Left lung (tissue), 10 donors: Measurements from ENCODE around the gene AACS. TPM values are rescaled to one million over a fixed set of nuclear protein-coding genes. Genes with fewer than 3 reads are reported as not detected.

Source experiments
- ATAC-seq: fragments of 200-7000 bp; cut with Tn5 transposase; one replicate; pipeline ENCODE4 v1.9.1; 2020; ENCODE audit warnings: moderate library complexity
- DNase-seq, 4 donors: peaks; one replicate each; pipeline ENCODE4 v3.0.0-alpha.2; 2013 to 2020
- H3K27ac ChIP-seq, 2 donors: fragments of 200-600 bp; sonication (generic) in 1 of 2; one replicate each; pipeline versions ENCODE4 v1.5.0 to v1.8.0; 2020 to 2021
- H3K27me3 ChIP-seq, 2 donors: fragments of 200-600 bp; sonication (generic) in 1 of 2; one replicate each; pipeline versions ENCODE4 v1.5.0 to v1.8.0; 2020 to 2021
- H3K36me3 ChIP-seq, 2 donors: fragments of 200-600 bp; sonication (generic) in 1 of 2; one replicate each; pipeline versions ENCODE4 v1.5.0 to v1.8.0; 2020 to 2021
- H3K4me1 ChIP-seq, 2 donors: fragments of 200-600 bp; one replicate each; pipeline ENCODE4 v1.8.0; 2021
- H3K4me3 ChIP-seq, 2 donors: fragments of 200-600 bp; sonication (generic) in 1 of 2; one replicate each; pipeline versions ENCODE4 v1.5.0 to v1.8.0; 2020 to 2021; ENCODE audit warnings: mild to moderate bottlenecking in 1 of 2
- H3K9me3 ChIP-seq, 2 donors: fragments of 200-600 bp; sonication (generic) in 1 of 2; one replicate each; pipeline versions ENCODE4 v1.5.0 to v1.8.0; 2020 to 2021
- intact Hi-C, 2 donors: fragments of 100-400 bp; cut with DNase I; formaldehyde crosslinking; loops; one replicate each; pipeline versions ENCODE4 v1.11.2 to v1.14.2; 2022
- polyA plus RNA-seq, 6 donors: library from polyadenylated mRNA; unstranded; fragments of 120-200 nt; gene quantifications; one replicate each; pipeline ENCODE4 v1.2.1, GENCODE V29; 2013; ENCODE audit not compliant: insufficient read length in 6 of 6
- total RNA-seq, 2 donors: library from RNA; stranded (reverse); fragmentation: NEBNext Ultra II Directional; extraction: Animal tissue kit (Norgen Biotek cat#: 25700); gene quantifications; one replicate each; pipeline ENCODE4 v1.2.1, GENCODE V29; 2021
- TF ChIP-seq, protein P1 (sequence below), 2 donors: fragments of 200-600 bp; sonication (generic) in 1 of 2; IDR thresholded peaks; one replicate each; pipeline versions ENCODE4 v1.5.0 to v1.8.0; 2021; ENCODE audit warnings: antibody characterized with exemption in 2 of 2
- donor health status: DM: no; HTN: yes; CAD: no.
- donor health status: DM: no; HTN: no; CAD: no.

Gene AACS
- total and polyA plus RNA-seq, 8 donors, result 23.7 to 36.9 (median 27.2) TPM

DNA sequence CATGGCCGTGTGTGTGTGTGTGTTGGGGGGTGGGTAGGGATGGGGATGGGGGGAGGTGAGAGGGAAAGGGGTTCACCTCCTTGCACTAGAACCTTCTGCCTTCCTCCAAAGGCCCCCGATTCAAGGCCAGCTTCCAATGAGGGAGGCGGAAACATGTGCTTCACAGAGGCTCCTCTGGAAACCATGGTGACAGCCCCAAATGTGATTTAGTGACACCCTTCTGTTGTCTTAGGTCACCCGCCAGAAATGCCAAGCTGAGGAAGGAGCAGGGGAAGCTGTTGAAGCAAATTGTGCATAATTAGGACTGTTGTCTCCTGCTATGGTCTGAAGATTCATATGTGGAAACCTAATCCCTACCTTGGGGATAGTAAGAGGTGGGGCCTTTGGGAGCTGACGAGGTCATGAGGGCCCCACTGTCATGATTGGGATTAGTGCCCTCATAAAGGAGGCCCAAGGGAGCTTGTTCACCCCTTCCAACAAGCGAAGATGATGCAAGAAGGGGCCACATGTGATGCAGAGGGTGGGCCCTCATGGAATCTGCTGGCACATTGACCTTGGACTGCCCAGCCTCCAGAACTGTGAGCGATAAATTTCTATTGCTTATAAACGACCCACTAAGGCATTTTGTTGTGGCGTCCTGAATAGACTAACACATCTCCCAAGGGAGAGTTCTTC is 95.2 kb downstream of the AACS start:
- intact Hi-C loops, result no loop called here
- Histone ChIP-seq H3K9me3 (no peaks in the 10 kb centered on the region), H3K4me1 (no peaks in the 10 kb centered on the region), H3K27me3 (no peaks in the 10 kb centered on the region), H3K27ac (no peak overlapping the region), H3K36me3 (no peaks in the 10 kb centered on the region), H3K4me3 (no peak overlapping the region)
- ATAC-seq (no peak), DNase-seq (no peak)
- TF ChIP-seq, protein P1, sequence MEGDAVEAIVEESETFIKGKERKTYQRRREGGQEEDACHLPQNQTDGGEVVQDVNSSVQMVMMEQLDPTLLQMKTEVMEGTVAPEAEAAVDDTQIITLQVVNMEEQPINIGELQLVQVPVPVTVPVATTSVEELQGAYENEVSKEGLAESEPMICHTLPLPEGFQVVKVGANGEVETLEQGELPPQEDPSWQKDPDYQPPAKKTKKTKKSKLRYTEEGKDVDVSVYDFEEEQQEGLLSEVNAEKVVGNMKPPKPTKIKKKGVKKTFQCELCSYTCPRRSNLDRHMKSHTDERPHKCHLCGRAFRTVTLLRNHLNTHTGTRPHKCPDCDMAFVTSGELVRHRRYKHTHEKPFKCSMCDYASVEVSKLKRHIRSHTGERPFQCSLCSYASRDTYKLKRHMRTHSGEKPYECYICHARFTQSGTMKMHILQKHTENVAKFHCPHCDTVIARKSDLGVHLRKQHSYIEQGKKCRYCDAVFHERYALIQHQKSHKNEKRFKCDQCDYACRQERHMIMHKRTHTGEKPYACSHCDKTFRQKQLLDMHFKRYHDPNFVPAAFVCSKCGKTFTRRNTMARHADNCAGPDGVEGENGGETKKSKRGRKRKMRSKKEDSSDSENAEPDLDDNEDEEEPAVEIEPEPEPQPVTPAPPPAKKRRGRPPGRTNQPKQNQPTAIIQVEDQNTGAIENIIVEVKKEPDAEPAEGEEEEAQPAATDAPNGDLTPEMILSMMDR (IDR thresholded peaks at IDR 0.05), result no peak

DNA sequence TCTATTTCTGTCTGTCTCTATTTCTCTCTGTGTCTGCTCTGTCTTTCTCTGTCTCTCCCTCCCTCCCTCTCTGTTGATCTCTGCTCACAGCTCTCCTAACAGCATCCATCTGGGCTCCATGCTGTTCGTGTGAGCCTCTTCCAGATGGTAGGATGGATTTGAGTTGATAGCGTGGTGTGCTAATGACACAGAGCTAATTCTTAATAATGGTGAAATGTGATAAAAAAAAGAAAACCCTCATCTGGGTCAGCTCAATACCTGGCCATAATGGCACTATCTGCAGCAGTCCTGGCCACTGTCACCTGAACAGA is 96.4 kb downstream of the AACS start:
- no peaks in the 10 kb centered on the region for H3K27me3 ChIP-seq
- H3K27ac ChIP-seq, result no peak overlapping the region
- TF ChIP-seq, protein P1 (IDR thresholded peaks at IDR 0.05), result no peak
- no peaks in the 10 kb centered on the region for H3K36me3 ChIP-seq
- no peak for ATAC-seq
- no peaks in the 10 kb centered on the region for H3K4me1 ChIP-seq
- no peaks in the 10 kb centered on the region for H3K9me3 ChIP-seq
- DNase-seq, result no peak
- no peak overlapping the region for H3K4me3 ChIP-seq
- intact Hi-C loops, result no loop called here

GRCh38 chr12:125162489-125163028 is 97.3 kb downstream of the AACS start:
- Histone ChIP-seq H3K36me3 (no peaks in the 10 kb centered on the region), H3K9me3 (no peaks in the 10 kb centered on the region), H3K4me1 (no peaks in the 10 kb centered on the region), H3K4me3 (no peak overlapping the region), H3K27me3 (no peaks in the 10 kb centered on the region), H3K27ac (no peak overlapping the region)
- DNase-seq (no peak), ATAC-seq (no peak)
- intact Hi-C loops, result no loop called here
- TF ChIP-seq, protein P1 (IDR thresholded peaks at IDR 0.05), result no peak

DNA sequence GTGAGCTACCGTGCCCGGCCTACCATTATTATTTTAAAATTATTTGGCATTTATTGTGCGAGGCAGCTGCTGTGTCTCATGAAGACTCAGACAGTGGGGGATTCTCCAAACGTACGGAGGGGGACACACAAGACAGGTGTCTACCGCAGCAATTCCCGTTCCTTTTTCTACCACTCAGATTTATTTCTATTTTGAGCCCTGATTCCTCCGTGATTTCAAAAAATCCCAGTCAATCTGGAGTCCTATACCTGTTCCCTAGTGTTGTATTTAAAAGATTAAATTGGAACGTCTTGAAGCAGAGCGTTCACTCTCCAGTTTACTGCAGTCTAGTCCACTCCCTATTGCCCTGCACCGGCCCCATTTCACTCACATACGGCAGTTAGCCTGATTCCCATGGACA is 97.9 kb downstream of the AACS start:
- ATAC-seq (no peak), DNase-seq (no peak)
- H3K36me3 ChIP-seq, result no peaks in the 10 kb centered on the region
- H3K4me3 ChIP-seq, result no peak overlapping the region
- TF ChIP-seq, protein P1 (IDR thresholded peaks at IDR 0.05), result no peak
- H3K9me3 ChIP-seq, result no peaks in the 10 kb centered on the region
- H3K27me3 ChIP-seq, result no peaks in the 10 kb centered on the region
- intact Hi-C loops, result no loop called here
- no peak overlapping the region for H3K27ac ChIP-seq
- H3K4me1 ChIP-seq, result no peaks in the 10 kb centered on the region

DNA sequence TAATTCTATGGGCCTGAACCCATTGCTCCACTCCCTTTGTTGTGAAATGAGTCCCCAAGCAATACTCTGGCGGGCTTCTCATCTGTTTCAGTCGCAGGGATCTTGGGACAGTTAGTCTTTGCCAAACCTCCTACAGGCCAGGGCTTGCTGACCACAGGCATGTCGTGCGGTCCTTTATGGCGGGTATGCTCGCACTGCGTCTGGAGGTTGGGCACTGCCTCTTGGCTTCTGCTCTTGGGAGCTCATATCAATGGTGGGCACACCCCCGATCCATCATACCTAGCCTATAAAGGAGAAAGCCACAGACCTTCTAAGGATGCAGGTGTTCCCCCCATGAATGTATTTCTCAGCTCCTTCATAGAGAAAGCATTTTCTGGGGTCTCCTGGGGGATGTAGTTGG is 99.3 kb downstream of the AACS start:
- Histone ChIP-seq H3K27me3 (peaks cover 0 to 4% of the 10 kb centered on the region in 2 donors), H3K36me3 (no peaks in the 10 kb centered on the region), H3K4me3 (no peak overlapping the region), H3K9me3 (no peaks in the 10 kb centered on the region), H3K27ac (no peak overlapping the region), H3K4me1 (no peaks in the 10 kb centered on the region)
- ATAC-seq, result no peak
- no peak for DNase-seq
- intact Hi-C loops, result no loop called here
- TF ChIP-seq, protein P1 (IDR thresholded peaks at IDR 0.05), result no peak
